GM20431 (cell line): ENCODE data around the gene GABRR3.

Experiments used
- in situ Hi-C: fragments of 300-500 bp; cut with MseI, MboI; formaldehyde crosslinking; loops from one replicate; pipeline ENCODE4 v1.15.0; 2020; ENCODE audit warnings: low sequenced_read_pairs; ENCODE audit not compliant: unreplicated experiment

Gene GABRR3

DNA sequence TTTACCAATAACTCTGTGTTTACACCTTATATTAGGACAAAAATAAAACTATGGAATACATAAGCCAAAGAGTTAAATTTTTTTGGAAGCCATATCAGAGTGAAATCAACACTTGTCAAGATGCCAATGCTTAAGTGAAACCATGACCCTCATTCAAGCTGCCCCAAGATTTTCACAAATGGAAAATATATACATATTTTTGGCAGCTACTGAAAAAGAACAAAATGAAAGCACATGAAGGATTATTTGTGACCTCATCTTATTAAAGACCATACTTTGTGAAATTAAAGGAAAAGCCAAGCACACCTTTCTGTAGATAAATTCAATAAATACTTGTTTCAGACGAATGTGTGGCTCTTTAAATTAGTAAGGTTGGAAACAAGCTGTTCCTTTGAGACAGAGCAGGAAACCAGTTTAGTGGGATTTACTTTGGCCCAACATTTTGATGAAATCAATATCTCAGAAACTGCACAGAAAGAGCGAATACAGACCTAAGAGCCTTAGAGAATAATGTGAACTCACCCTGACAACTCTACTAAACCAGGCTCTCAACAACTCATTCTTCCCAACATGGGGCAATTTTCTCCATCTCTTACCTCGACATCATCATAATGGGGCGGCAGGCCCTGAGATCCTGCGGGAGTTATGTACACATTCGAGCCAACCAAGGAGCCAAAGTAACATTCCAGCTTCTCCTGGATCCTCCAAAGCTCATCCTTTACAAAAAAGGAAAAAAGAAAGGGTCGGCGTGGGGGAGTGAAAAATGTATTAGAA, 73.9 kb downstream of the GABRR3 start:
- in situ Hi-C loops, result no loop called here

DNA sequence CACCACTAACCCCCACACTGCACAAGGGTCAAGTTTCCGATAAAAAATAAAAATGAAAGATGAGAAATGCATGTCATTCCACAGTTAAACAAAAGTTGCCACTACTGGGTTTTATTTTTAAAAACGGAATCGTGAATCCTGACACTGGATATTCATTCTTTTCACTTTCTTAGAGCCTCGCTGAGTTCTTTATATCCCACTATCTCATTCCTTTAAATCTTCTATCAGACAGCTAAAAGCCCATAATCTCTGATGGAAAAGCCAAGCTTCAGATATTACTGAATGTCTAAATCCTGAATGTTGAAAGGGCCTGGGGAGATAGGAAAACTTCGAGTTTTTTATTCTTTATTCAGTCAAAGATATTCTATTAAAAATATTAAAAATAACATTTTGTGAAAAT, 74.6 kb downstream of the GABRR3 start:
- in situ Hi-C loops, result no loop called here

DNA sequence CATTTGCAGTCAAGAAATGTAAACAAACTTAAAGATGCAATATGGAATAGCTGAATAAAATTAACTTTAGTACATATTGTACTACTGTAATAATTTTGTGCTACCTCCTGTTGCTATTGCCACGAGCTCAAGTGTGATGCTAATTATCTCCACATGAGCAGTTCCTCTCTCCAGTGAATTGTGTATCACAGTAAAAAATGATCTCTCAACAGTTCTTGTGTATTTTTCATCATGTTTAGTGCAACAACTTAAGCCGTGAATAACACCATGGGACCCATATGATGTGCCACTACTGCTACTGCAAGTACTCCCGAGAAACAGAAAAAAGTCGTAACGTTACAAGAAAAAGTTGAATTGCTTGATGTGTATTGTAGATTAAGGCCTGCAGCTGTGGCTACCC, 75.2 kb downstream of the GABRR3 start:
- in situ Hi-C loops, result loop anchor here (10.0 kb wide), 1 partner anchor 55 kb away; no protein-coding TSS in a partner anchor

DNA sequence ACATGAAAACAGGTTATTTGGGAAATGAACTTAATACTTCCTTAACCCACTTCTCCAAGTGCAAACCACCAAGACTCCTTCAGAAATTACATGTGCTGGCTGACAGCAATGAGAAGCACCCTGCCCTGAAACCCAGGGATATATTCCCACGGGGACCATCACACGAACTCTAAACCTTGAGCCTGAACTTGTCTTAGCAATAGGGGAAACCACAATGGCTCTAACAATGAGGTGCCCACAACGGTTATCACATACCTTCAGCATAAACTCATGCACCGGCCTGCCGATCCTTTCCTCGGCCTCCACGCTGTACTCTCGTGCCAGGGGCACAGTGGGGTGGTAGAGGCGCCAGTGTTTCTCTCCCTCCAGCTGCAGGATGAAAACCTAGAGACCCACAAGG, 76.3 kb downstream of the GABRR3 start:
- in situ Hi-C loops, result loop anchor here (10.0 kb wide), 1 partner anchor 56 kb away; no protein-coding TSS in a partner anchor

DNA sequence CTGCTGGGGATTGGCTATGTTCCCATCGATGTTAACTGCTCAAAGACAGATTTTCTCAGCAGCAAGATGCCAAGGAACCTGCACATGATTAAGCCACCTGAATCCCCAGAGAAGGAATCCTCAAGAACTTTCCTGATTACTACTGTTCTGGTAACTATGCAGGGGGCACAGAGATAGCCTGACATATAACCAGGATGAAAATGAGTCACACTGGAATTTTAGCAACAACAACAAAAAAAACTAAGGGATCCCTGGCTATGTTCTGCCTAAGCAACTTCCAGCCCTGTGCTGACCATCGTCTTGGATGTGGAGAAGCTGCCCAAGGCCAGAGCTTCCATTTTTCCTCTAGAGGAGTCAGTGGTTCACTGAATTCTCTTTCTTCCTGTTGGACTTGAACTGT, 76.7 kb downstream of the GABRR3 start:
- in situ Hi-C loops, result loop anchor here (10.0 kb wide), 1 partner anchor 56 kb away; no protein-coding TSS in a partner anchor

DNA sequence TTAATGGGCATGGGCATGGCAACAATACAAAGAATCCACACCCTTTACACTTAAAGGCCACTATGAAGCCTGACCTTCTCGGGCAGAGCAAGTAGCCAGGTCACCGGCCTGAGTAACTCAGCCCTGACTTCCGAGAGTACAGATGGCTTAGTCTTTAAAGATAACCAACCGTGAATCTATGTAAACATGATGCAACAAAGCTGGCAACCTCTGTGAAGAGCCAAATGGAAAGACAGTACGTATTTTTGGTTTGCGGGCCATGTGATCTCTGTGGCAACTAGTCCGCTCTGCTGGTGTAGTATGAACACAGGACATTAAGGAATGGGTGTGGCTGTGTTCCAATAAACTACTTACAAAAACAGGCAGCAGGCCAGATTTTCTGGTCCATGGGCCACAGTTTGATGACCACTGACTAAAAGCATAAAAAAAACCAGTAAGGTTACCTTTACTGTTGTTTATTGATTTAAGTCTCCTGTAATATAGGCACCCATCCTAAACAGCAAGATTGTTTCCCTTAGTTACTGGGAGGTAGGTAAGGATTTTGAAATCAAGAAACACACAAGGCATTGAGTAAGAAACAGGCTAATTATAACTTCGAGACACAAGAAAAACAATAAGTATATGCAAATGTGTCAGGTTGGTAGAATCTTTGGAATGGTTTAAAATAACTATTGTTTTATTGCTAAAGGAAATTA, 77.4 kb downstream of the GABRR3 start:
- in situ Hi-C loops, result loop anchor here (10.0 kb wide), 1 partner anchor 57 kb away; no protein-coding TSS in a partner anchor

DNA sequence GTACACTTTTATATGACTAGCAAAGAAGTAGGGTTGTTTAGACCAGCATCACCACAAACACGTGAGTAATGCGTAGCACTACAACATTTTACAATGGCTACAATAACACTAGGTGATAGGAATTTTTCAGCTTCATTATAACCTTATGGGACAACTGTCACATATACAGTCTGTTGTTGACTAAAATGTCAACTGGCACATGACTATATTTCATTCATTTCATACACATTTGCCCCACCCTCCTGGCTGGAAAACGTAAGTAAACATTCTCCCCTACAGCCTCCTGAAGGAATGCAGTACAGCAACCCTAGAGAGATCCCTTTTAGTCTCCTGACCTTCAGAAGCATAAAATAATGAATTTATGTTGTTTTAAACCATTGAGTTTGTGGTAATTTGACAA, 79.1 kb downstream of the GABRR3 start:
- in situ Hi-C loops, result loop anchor here (10.0 kb wide), 1 partner anchor 59 kb away; no protein-coding TSS in a partner anchor

DNA sequence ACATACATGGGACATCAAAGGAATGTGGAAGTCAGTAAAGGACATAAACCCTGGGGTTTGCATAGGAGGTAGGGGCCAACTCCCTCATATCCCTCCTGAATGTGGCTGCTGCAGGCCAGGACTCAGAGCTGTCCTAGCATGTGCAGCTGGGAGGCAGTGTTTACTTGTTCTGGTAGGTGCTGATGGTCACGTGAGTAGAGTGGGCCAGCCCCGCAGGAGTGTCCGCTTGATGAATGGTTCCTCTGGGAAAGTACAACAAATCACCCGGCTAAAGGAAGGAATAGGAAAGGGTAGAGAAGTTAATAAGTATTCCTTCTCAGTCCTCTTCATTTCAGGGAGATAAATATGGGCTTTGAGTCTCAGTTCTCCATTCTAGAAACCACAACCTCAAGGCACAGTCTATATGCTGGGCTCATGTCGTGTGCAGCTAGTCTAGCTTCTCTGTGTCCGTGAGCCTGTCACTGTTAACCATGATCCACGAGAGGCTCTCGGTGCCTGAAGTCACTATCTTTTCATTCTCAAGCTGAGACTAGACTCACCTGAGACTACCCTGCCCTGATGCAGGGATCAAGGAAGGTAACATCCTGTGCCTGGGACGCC, 80.8 kb downstream of the GABRR3 start:
- in situ Hi-C loops, result loop anchor here (10.0 kb wide), 1 partner anchor 60 kb away; no protein-coding TSS in a partner anchor

DNA sequence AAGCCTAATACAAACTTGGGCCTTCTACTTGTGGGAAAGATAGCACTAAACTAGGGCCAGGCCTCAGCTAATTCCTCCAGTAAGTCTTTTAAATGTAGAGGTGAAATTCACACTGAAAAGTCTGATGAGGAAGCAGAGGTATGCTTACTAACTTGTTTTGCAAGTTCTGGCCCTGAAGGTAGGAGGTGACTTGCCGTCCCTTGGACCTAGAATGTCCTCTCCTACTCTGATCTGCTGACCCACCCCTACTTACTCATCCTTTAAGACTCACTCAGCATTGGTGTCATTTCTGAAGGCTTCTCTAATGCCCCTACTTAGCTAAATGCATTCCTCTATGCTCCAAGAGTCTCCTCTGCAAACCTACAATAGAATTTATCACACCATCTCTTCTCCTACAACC, 82.2 kb downstream of the GABRR3 start:
- in situ Hi-C loops, result loop anchor here (10.0 kb wide), 1 partner anchor 62 kb away; no protein-coding TSS in a partner anchor

DNA sequence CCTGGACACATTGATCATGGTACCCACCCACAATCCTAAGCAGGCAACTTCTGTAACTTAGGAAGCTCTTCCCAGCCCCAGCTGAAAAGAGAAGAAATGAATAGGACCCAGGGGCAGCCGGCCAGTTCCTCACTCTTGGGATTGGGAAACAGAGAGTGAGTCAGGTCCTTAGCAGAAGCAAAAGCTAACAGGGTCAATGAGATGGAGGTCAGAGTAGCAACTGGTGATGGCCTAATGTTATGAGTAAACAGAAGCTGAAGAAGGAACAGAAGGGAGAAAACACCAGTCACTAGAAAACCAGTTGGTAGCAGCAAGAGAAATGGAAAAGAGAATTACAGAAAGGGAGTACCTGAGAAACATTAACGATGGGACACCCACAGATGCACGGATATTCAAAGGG, 82.8 kb downstream of the GABRR3 start:
- in situ Hi-C loops, result loop anchor here (10.0 kb wide), 1 partner anchor 63 kb away; no protein-coding TSS in a partner anchor

DNA sequence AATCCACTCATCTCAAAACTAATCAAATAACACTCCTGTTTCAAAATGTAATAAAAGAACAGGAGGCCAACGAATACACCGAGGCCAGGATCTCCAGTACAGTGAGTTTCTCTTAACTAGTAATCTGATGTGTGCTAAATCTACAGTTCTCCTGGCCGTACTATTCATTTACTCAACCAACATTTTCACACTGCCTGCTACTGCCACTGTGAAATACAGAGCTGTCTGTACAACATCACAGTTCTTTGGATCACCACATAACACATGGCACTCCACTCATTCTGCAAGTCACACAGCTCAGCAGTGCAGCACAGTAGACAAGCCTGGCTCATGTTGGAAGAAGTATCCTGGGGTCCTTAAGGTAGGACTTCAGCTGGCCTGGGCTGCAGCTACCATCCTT, 84.8 kb downstream of the GABRR3 start:
- in situ Hi-C loops, result loop anchor here (10.0 kb wide), 1 partner anchor 64 kb away; no protein-coding TSS in a partner anchor

DNA sequence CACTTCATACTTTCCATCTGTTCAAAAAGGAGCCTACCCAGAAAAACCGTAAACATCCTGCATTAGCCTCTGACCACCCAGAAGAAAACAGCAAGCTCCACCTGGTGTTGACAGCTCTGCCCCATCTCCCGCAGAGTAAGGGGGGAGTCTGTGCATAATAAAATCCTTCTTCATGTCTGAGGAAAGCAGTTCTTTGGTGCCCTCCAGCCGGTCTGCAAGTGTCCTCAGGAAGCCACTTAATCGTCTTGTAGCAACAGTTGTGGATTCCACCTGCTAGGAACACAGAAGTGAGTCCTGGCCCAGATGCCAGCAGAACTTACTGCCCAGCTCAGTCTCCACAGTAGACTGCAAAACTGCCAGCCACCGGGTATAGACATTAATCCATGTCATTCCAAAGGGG, 85.4 kb downstream of the GABRR3 start:
- in situ Hi-C loops, result loop anchor here (10.0 kb wide), 1 partner anchor 65 kb away; no protein-coding TSS in a partner anchor

DNA sequence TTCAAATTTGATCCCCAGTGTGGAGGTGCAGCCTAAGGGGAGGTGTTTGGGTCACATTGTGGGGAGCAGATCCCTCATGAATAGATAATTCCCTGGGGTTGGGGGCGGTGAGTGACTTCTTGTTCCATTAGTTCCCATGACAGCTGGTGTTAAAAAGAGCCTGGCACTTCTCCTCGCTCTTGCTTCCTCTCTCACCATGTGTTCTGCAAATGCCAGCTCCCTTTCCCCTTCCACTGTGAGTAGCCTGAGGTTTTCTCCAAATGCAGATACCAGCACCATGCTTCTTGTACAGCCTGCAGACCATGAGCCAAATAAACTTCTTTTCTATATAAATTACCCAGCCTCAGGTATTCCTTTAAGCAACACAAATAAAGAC, 86.0 kb downstream of the GABRR3 start:
- in situ Hi-C loops, result no loop called here

DNA sequence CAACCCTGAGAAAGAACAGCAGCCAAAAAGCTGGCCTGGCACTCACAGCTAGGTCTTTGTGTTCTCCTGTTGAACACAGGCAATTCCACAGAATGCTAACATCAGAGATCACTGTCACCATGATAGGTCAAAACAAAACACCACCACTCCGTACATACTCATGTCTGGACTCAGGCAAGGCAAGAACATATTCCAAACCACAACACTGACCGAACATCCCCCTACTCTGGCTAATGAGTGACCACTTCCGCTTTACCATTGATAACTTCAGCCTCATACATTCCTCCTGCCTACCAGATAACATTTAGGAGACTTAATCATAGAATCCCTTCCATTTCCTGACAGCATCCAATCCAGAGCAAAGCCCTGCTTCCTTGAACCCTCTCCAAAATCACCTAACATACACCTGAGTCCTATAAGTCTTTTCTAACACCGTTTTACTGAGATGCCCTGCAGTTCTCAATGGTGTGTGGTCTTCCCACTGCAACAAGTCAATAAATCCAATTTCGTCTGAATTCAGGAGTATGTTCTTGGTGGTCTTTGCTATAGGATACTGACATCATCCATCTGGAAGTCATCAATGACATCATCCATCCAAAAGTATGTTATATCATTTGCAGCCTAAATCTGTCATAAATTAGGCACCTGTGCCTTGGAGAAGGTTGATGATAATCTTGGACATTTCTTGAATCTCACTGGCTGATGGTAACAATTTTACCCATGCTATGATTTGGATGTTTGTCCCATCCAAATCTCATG, 86.6 kb downstream of the GABRR3 start:
- in situ Hi-C loops, result no loop called here

DNA sequence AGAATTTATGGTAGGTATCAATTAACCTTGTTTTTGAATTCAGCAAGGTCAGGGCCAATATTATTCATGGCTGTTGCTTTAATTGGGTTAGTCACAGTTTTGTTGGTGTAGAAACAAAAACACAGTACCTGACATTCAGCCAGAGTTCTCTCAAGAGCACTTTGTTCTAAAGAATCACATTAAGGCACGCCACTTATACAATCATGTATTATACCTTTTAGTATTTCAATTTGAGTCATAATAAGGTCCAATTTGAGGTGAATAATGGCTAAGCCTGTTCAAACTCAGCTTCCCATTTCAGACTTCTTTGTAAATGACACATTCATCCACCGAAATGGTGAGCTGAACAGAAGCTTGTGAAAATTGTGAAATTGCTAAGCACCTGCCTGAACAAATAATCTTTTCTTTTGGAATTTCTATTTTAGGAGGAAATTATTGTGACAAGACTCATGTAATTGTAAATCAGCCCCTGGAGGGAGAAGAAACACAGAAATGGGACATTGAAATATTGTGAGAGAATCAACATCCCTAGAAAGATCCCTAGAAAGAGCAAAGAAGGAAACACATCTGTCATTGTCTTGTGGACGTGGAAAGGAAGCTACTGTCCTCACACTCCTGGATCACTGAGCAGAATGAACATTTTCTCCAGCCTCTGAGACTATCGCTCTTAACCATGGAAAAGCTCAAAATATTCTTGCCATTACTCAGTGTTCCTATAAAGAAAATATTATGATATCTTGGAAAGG, 92.1 kb downstream of the GABRR3 start:
- in situ Hi-C loops, result no loop called here

DNA sequence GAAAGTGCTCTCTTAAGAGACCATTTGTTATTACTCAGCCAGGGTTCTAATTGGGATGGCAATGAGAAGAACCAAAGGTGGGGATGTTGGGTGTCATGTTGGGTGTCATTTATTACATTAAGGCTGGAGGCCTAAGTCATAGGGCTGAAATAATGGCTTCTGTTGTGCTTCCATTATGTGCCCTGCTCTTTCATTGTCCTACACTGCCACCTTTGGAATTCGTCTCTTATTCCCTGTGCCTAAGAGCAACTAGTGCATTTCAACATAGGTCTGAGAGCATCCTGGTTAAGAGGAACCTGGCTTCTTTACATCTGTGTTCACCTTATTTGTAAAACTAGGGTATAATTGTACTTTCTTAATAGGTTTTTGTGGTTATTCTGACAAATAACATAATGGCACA, 95.1 kb downstream of the GABRR3 start:
- in situ Hi-C loops, result no loop called here

DNA sequence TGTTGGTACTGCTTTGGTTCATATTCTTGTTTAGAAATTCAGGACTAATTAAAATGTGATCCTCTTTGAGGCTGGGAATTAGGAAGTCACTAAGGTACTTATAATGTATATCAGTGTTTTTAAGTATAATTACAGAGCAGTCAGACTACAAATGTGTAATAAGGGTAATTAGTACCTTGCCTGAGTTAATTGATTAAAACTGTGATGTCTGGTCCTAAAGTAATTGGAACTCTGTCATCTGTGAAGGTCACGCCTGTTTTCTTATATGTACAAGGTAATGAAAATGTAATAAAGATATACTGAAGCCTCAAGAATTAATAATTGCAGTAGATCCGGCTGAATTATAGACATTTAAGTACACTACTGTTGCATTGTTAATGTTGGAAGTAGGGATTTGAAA, 95.7 kb downstream of the GABRR3 start:
- in situ Hi-C loops, result no loop called here

DNA sequence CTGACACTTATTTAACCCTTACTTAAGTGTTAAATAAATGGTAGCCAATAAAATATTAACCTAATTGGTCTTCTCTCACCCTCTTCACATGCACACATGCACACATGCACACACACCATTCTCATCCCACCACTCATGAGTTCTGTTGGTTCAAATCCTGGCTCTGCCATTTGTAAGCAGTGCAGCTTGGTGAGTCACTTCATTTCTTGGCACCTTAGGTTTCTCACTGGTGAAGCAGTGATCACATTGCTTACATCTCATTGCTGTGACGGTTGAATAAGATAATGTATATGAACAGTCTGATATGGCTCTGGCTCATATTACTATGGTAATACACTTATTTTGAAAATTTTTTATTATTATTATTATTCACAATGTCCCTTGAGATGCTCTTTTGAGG, 96.7 kb downstream of the GABRR3 start:
- in situ Hi-C loops, result no loop called here

DNA sequence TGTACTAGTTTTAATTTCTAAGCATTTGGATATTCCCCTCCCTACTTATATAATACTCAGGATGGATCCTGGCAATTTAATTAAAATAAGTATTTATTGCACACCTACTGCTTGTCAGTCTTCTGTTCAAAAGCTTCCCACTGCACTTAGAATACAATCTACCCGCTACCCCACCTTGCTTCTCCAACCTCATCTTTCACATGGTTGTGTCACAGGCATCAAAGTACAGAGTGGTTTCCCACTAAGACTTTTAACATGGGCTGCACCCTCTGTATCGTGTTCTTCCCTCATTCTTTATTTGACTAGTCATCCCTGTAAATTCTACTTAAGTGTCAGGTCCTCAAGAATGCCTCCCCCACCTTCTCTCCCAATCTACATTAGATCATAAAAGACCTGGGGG, 97.9 kb downstream of the GABRR3 start:
- in situ Hi-C loops, result no loop called here
